Mucosa of stomach (tissue), 1 donor: ENCODE measurements around the gene KRT3.

Source experiments
- H3K27me3 ChIP-seq: one replicate; pipeline ENCODE4 v1.7.0; 2013; ENCODE audit warnings: mild to moderate bottlenecking, low read length; ENCODE audit not compliant: control insufficient read depth, insufficient read depth
- H3K36me3 ChIP-seq: one replicate; pipeline ENCODE4 v1.7.0; 2013; ENCODE audit warnings: low read length; ENCODE audit not compliant: control insufficient read depth, insufficient read depth
- H3K4me1 ChIP-seq: one replicate; pipeline ENCODE4 v1.7.0; 2013; ENCODE audit warnings: mild to moderate bottlenecking, low read length; ENCODE audit not compliant: control insufficient read depth, insufficient read depth
- H3K4me3 ChIP-seq: one replicate; pipeline ENCODE4 v1.7.0; 2013; ENCODE audit warnings: low read length
- H3K9ac ChIP-seq: one replicate; pipeline ENCODE4 v1.7.0; 2013; ENCODE audit warnings: mild to moderate bottlenecking, low read length, moderate library complexity
- H3K9me3 ChIP-seq: one replicate; pipeline ENCODE4 v1.7.0; 2013; ENCODE audit warnings: mild to moderate bottlenecking, low read length, moderate library complexity; ENCODE audit not compliant: control insufficient read depth
- donor health status: Pancreatic carcinoma.

The KRT3 gene

GRCh38 chr12:52817003-52817698 is 21.2 kb upstream of the KRT3 start:
- peaks cover 25% of the 10 kb centered on the region for H3K27me3 ChIP-seq
- no peak overlapping the region for H3K9ac ChIP-seq
- no peak overlapping the region for H3K4me3 ChIP-seq
- H3K4me1 ChIP-seq: peaks cover 18% of the 10 kb centered on the region
- no peaks in the 10 kb centered on the region for H3K9me3 ChIP-seq
- H3K36me3 ChIP-seq: no peaks in the 10 kb centered on the region

GRCh38 chr12:52815676-52816588 is 20.0 kb upstream of the KRT3 start:
- peaks cover 22% of the 10 kb centered on the region for H3K27me3 ChIP-seq

GRCh38 chr12:52815161-52815560 is 19.2 kb upstream of the KRT3 start:
- H3K27me3 ChIP-seq: peaks cover 21% of the 10 kb centered on the region
- H3K4me1 ChIP-seq: peaks cover 13% of the 10 kb centered on the region
- no peaks in the 10 kb centered on the region for H3K9me3 ChIP-seq
- H3K9ac ChIP-seq: no peak overlapping the region
- no peaks in the 10 kb centered on the region for H3K36me3 ChIP-seq
- no peak overlapping the region for H3K4me3 ChIP-seq

More at GRCh38 chr12:52815676-52816588, 20.0 kb upstream of the KRT3 start:
- H3K9me3 ChIP-seq: no peaks in the 10 kb centered on the region
- H3K4me3 ChIP-seq: no peak overlapping the region
- H3K9ac ChIP-seq: no peak overlapping the region
- H3K4me1 ChIP-seq: peaks cover 13% of the 10 kb centered on the region
- no peaks in the 10 kb centered on the region for H3K36me3 ChIP-seq

GRCh38 chr12:52814710-52815155 is 18.8 kb upstream of the KRT3 start:
- no peak overlapping the region for H3K4me3 ChIP-seq
- H3K36me3 ChIP-seq: no peaks in the 10 kb centered on the region
- peaks cover 21% of the 10 kb centered on the region for H3K27me3 ChIP-seq
- no peak overlapping the region for H3K9ac ChIP-seq
- peaks cover 13% of the 10 kb centered on the region for H3K4me1 ChIP-seq
- H3K9me3 ChIP-seq: no peaks in the 10 kb centered on the region

- Histone ChIP-seq H3K4me3 (no peak within 1 kb of the TSS), H3K9ac (no peak within 1 kb of the TSS), H3K9me3 (no peaks in the 10 kb centered on the region), H3K4me1 (peaks cover 13% of the 10 kb centered on the region), H3K27me3 (peaks cover 21% of the 10 kb centered on the region), H3K36me3 (no peaks in the 10 kb centered on the region)
Observed at GRCh38 chr12:52813885-52814709, 18.2 kb upstream of the KRT3 start, which contains the start of gene KRT4. KRT4 (minus strand) TSS chr12:52814116; CDS start chr12:52814058, 58 bp downstream.

- Histone ChIP-seq H3K4me3 (no peak overlapping the region), H3K9me3 (no peaks in the 10 kb centered on the region), H3K9ac (no peak overlapping the region), H3K27me3 (peaks cover 22% of the 10 kb centered on the region), H3K4me1 (peaks cover 13% of the 10 kb centered on the region), H3K36me3 (no peaks in the 10 kb centered on the region)
Observed at GRCh38 chr12:52813203-52813819, 17.4 kb upstream of the KRT3 start.

GRCh38 chr12:52812749-52813148 is 16.8 kb upstream of the KRT3 start:
- Histone ChIP-seq H3K9me3 (no peaks in the 10 kb centered on the region), H3K36me3 (no peaks in the 10 kb centered on the region), H3K4me3 (no peak overlapping the region), H3K9ac (no peak overlapping the region), H3K4me1 (peaks cover 13% of the 10 kb centered on the region), H3K27me3 (peaks cover 24% of the 10 kb centered on the region)

- Histone ChIP-seq H3K9me3 (no peaks in the 10 kb centered on the region), H3K27me3 (peaks cover 19% of the 10 kb centered on the region), H3K36me3 (no peaks in the 10 kb centered on the region), H3K4me3 (no peak overlapping the region), H3K4me1 (peaks cover 13% of the 10 kb centered on the region), H3K9ac (no peak overlapping the region)
Observed at GRCh38 chr12:52812073-52812400, 16.1 kb upstream of the KRT3 start.

GRCh38 chr12:52811191-52812072 is 15.5 kb upstream of the KRT3 start:
- peaks cover 13% of the 10 kb centered on the region for H3K4me1 ChIP-seq
- H3K36me3 ChIP-seq: no peaks in the 10 kb centered on the region
- peaks cover 17% of the 10 kb centered on the region for H3K27me3 ChIP-seq
- H3K4me3 ChIP-seq: no peak overlapping the region
- H3K9me3 ChIP-seq: no peaks in the 10 kb centered on the region
- no peak overlapping the region for H3K9ac ChIP-seq

GRCh38 chr12:52810554-52810953 is 14.6 kb upstream of the KRT3 start:
- peaks cover 17% of the 10 kb centered on the region for H3K27me3 ChIP-seq
- no peak overlapping the region for H3K9ac ChIP-seq
- H3K36me3 ChIP-seq: no peaks in the 10 kb centered on the region
- H3K4me1 ChIP-seq: peaks cover 13% of the 10 kb centered on the region
- no peaks in the 10 kb centered on the region for H3K9me3 ChIP-seq
- no peak overlapping the region for H3K4me3 ChIP-seq

- Histone ChIP-seq H3K9me3 (no peaks in the 10 kb centered on the region), H3K4me1 (peaks cover 5% of the 10 kb centered on the region), H3K36me3 (no peaks in the 10 kb centered on the region), H3K9ac (no peak overlapping the region), H3K27me3 (peaks cover 17% of the 10 kb centered on the region), H3K4me3 (no peak overlapping the region)
Observed at GRCh38 chr12:52809166-52809565, 13.2 kb upstream of the KRT3 start.
